ENCODE results near the gene AKR1B1. TPM values are rescaled to one million over a fixed set of nuclear protein-coding genes. Genes with fewer than 3 reads are reported as not detected.

Gene AKR1B1
- total RNA-seq, 1 experiment from 2014 or later, result 166 TPM

DNA sequence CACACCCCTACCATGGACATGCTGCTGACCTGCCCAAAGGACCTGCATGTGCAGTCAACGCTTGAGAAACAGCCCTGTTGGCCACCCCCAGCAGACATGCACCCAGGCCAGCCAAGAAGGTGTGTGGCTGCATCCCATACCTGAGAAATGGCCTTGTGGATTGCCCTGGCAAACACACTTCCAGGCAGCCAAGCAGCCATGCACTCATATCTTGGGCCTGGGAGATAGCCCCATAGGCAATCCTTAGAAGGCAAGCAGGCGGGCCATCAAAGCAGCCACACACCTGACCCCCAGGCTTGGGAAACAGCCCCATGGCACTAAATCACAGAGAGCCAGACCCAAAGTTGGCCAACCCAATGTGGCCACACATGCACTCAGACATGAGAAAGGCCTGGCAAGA lies 4.9 kb upstream of the AKR1B1 start:
- Mint-ChIP-seq H3K9me3 (peaks cover 9 to 13% of the 10 kb centered on the region in 2 experiments; a peak in 4 of 5 replicates), H3K27ac (no peak overlapping the region), H3K36me3 (ENCODE audit: insufficient read depth in 1 of 3, low read depth in 3 of 3) (peaks cover 2 to 4% (median 3%) of the 10 kb centered on the region in 3 experiments; a peak in 2 of 7 replicates), H3K4me3 (no peak overlapping the region), H3K4me1 (peaks cover 5 to 6% of the 10 kb centered on the region in 2 experiments; a peak in 2 of 4 replicates), H3K27me3 (ENCODE audit: low read depth) (peaks cover 15% of the 10 kb centered on the region)
- no peak overlapping the region for H2BK15ac ChIP-seq (ENCODE audit: low read depth, low read length)
- H4K91ac ChIP-seq (ENCODE audit: insufficient read length, low read depth, low read length), result no peak overlapping the region
- no peak overlapping the region for H3K23ac ChIP-seq (ENCODE audit: insufficient read length, low read depth, low read length)
- no peak overlapping the region for H2AFZ ChIP-seq (ENCODE audit: low read length)
- H3K23me2 ChIP-seq (ENCODE audit: insufficient read length, low read depth, low read length, poor library complexity, severe bottlenecking), result no peaks in the 10 kb centered on the region
- H3K4me1 ChIP-seq (ENCODE audit: insufficient read depth, low read length), result no peaks in the 10 kb centered on the region
- H3K9ac ChIP-seq (ENCODE audit: extremely low read depth, insufficient read length, low read length), result no peak overlapping the region
- H3K27ac ChIP-seq (ENCODE audit: insufficient read length, low read depth, low read length), result no peak overlapping the region
- no peak for DNase-seq
- TF ChIP-seq, protein P1, sequence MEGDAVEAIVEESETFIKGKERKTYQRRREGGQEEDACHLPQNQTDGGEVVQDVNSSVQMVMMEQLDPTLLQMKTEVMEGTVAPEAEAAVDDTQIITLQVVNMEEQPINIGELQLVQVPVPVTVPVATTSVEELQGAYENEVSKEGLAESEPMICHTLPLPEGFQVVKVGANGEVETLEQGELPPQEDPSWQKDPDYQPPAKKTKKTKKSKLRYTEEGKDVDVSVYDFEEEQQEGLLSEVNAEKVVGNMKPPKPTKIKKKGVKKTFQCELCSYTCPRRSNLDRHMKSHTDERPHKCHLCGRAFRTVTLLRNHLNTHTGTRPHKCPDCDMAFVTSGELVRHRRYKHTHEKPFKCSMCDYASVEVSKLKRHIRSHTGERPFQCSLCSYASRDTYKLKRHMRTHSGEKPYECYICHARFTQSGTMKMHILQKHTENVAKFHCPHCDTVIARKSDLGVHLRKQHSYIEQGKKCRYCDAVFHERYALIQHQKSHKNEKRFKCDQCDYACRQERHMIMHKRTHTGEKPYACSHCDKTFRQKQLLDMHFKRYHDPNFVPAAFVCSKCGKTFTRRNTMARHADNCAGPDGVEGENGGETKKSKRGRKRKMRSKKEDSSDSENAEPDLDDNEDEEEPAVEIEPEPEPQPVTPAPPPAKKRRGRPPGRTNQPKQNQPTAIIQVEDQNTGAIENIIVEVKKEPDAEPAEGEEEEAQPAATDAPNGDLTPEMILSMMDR (conservative IDR thresholded peaks at IDR 0.05), result no peak
- no peaks in the 10 kb centered on the region; the same call in 1 of the 2 replicates for H3K27me3 ChIP-seq (ENCODE audit: insufficient read depth, low read length)
- no peak overlapping the region for H2AK5ac ChIP-seq (ENCODE audit: insufficient read length, low read length)
- H4K5ac ChIP-seq (ENCODE audit: insufficient read length, low read depth, low read length), result no peak overlapping the region
- H4K20me1 ChIP-seq (ENCODE audit: control insufficient read depth, insufficient read depth, insufficient read length), result no peaks in the 10 kb centered on the region
- H2BK5ac ChIP-seq (ENCODE audit: insufficient read length, low read length), result no peak overlapping the region
- H2BK20ac ChIP-seq (ENCODE audit: low read depth, low read length, poor library complexity, severe bottlenecking), result no peak overlapping the region
- no peak overlapping the region for H3T11ph ChIP-seq (ENCODE audit: low read length)
- no peaks in the 10 kb centered on the region for H3K9me3 ChIP-seq (ENCODE audit: control insufficient read depth, low read depth, low read length)
- H3K4me2 ChIP-seq (ENCODE audit: insufficient read depth, insufficient read length, low read length), result no peak overlapping the region
- H3K79me2 ChIP-seq (ENCODE audit: insufficient read depth, low read length), result no peaks in the 10 kb centered on the region
- no peak overlapping the region for H3K56ac ChIP-seq (ENCODE audit: insufficient read length, low read depth, low read length)
- H3K4ac ChIP-seq (ENCODE audit: low read depth, low read length), result no peak overlapping the region
- no peak overlapping the region for H3K14ac ChIP-seq (ENCODE audit: insufficient read depth, low read length)
- H3K18ac ChIP-seq (ENCODE audit: insufficient read length, low read depth, low read length), result no peak overlapping the region
- H4K8ac ChIP-seq (replicated peaks; ENCODE audit: insufficient read length, low read depth, low read length), result no peak overlapping the region
- no peak overlapping the region for H2BK120ac ChIP-seq (ENCODE audit: low read depth, low read length, poor library complexity, severe bottlenecking)
- WGBS (ENCODE audit: extremely low coverage, insufficient read length, low lambda C conversion rate), result no CpG with 5 or more reads among the region's 2 CpGs
- H2BK12ac ChIP-seq (ENCODE audit: insufficient read length, low read depth, low read length), result no peak overlapping the region
- H3K79me1 ChIP-seq (ENCODE audit: insufficient read depth, low read depth, low read length, poor library complexity, severe bottlenecking), result no peaks in the 10 kb centered on the region

Data from H9 (cell line).